Esophagus muscularis mucosa (tissue), 3 donors: ENCODE results near the gene YTHDC1.

ENCODE experiments used
- CTCF ChIP-seq, 3 experiments: fragments of 200-600 bp in 2 of 3; fragments of 450-650 bp in 1 of 3; sonication (generic) in 2 of 3; IDR thresholded peaks; one replicate each; pipeline ENCODE4 v1.5.1; 2017 to 2019; ENCODE audit warnings: antibody characterized with exemption in 3 of 3, mild to moderate bottlenecking in 2 of 3, moderate library complexity in 1 of 3
- POLR2A ChIP-seq: fragments of 450-650 bp; IDR thresholded peaks from one replicate; pipeline ENCODE4 v1.6.1; 2017; ENCODE audit warnings: antibody characterized with exemption, moderate library complexity, mild to moderate bottlenecking, low read depth

DNA sequence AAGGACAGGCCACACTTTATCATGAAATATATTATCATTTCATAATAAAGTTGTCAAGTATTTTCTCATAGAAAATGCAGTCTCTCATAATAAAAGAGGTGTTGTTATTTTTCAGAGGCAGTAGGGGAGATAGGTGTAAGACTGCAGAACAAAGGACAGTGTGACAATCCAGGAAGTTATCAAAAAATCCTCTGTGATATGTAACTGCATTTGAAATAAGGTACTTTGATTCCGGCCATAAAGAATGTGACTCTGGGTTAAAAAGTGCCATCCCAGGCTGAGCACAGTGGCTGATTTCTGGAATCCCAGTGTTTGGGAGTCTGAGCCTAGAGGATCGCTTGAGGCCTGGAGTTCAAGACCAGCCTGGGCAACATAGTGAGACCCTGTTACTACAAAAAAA, 66.8 kb downstream of the YTHDC1 start:
- TF ChIP-seq POLR2A: no peak
- TF ChIP-seq CTCF (IDR thresholded peaks at IDR 0.05): no peak
